Measurements from ENCODE around the gene ACAP3. TPM values are rescaled to one million over a fixed set of nuclear protein-coding genes. Genes with fewer than 3 reads are reported as not detected.

Gene ACAP3
- total and polyA plus RNA-seq, 2 donors (not counting 3 experiments of a cell fraction or from before 2014, with no cell fraction given): 27.8 to 39.0 TPM

GRCh38 chr1:1336446-1336845, 28.7 kb upstream of the ACAP3 start:
- POLR2A ChIA-PET: no interaction called here
- dilution Hi-C loops (cut with MboI; ENCODE audit: extremely low pct_ligation_motif_present, low sequenced_read_pairs): no loop called here

More at GRCh38 chr1:1336446-1336845, 28.7 kb upstream of the ACAP3 start:
- Histone ChIP-seq H4K20me1 (replicated peaks; ENCODE audit: control insufficient read depth, extremely low read depth, insufficient read depth, low read length) (no peaks in the 10 kb centered on the region), H3K9ac (replicated peaks; ENCODE audit: extremely low read depth, insufficient read depth, low read length) (no peak overlapping the region), H3K9me1 (replicated peaks; ENCODE audit: control insufficient read depth, extremely low read depth, insufficient read depth, low read length) (no peaks in the 10 kb centered on the region), H3K36me3 (ENCODE audit: control insufficient read depth in 2 of 2, extremely low read depth in 1 of 2, insufficient read depth in 2 of 2, low read length in 2 of 2) (peaks cover 0 to 14% of the 10 kb centered on the region in 2 experiments), H3K9me3 (replicated peaks; ENCODE audit: control insufficient read depth, insufficient read depth, low read length) (no peaks in the 10 kb centered on the region), H2AFZ (ENCODE audit: low read depth, low read length) (no peak overlapping the region), H3K4me1 (ENCODE audit: control insufficient read depth, extremely low read depth, insufficient read depth, low read length) (no peaks in the 10 kb centered on the region), H3K27ac (ENCODE audit: insufficient read depth, low read depth, low read length) (no peak overlapping the region), H3K4me3 (replicated peaks in 1 of 3; ENCODE audit: insufficient read depth in 1 of 3, low read depth in 1 of 3, low read length in 3 of 3) (no peak overlapping the region), H3K27me3 (ENCODE audit: control insufficient read depth in 2 of 2, insufficient read depth in 2 of 2, low read length in 2 of 2) (no peaks in the 10 kb centered on the region), H3K4me2 (ENCODE audit: insufficient read depth, low read length) (no peak overlapping the region), H3K79me2 (ENCODE audit: control insufficient read depth, insufficient read depth, low read length) (no peaks in the 10 kb centered on the region)
- BruUV-seq (replicated peaks): no TSS peak
- TF ChIP-seq JUN (IDR thresholded peaks at IDR 0.05; ENCODE audit: borderline replicate concordance, insufficient read depth, insufficient read length, low read depth): no peak
- TF ChIP-seq POLR2AphosphoS5 (IDR thresholded peaks at IDR 0.05; ENCODE audit: insufficient read depth, low read depth, low read length): no peak
- no peak for TF ChIP-seq POLR2A (IDR thresholded peaks at IDR 0.05; ENCODE audit: low read depth, low read length)
- no peak for TF ChIP-seq GATA2 (IDR thresholded peaks at IDR 0.05; ENCODE audit: insufficient read depth, insufficient read length, low read depth, low read length)
- TF ChIP-seq CTCF (IDR thresholded peaks at IDR 0.05; ENCODE audit: extremely low read depth in 1 of 2, insufficient read depth in 1 of 2, low read depth in 1 of 2, low read length in 2 of 2): no peak
- TF ChIP-seq FOS (IDR thresholded peaks at IDR 0.05; ENCODE audit: borderline replicate concordance, insufficient read depth, low read length): no peak
- no peak for TF ChIP-seq EZH2 (IDR thresholded peaks at IDR 0.05; ENCODE audit: borderline replicate concordance, low read depth, low read length, severe bottlenecking)
- no peak for TF ChIP-seq MYC (IDR thresholded peaks at IDR 0.05; ENCODE audit: low read depth, low read length)
- no peak for TF ChIP-seq MAX (IDR thresholded peaks at IDR 0.05; ENCODE audit: insufficient read depth, insufficient read length)
- intact Hi-C loops (cut with micrococcal nuclease): no loop called here
- FAIRE-seq (no peak), DNase-seq (ENCODE audit: low read depth, low spot score) (no peak)
- CTCF ChIA-PET: interaction anchor here (1.7 kb wide), 1 partner anchor 11 kb away, joined by 4 read pairs; no protein-coding TSS in a partner anchor

Measured in endothelial cell of umbilical vein (primary cell).